IPS-18c (cell line): Measurements from ENCODE around the gene TMEM255B.

Experiments used
- H3K4me3 ChIP-seq: 2 replicates; pipeline ENCODE4 v1.7.0; 2013; ENCODE audit warnings: low read depth, mild to moderate bottlenecking, low read length, moderate library complexity; ENCODE audit not compliant: insufficient read depth
- H3K9me3 ChIP-seq: one replicate; pipeline ENCODE4 v1.6.1; 2013; ENCODE audit warnings: mild to moderate bottlenecking, low read length, moderate library complexity; ENCODE audit not compliant: control insufficient read depth, insufficient read depth

Gene TMEM255B

GRCh38 chr13:113774177-113775107 is 15.4 kb downstream of the TMEM255B start:
- H3K4me3 ChIP-seq = no peak overlapping the region
- H3K9me3 ChIP-seq = no peaks in the 10 kb centered on the region

GRCh38 chr13:113775451-113776145 is 16.6 kb downstream of the TMEM255B start:
- H3K9me3 ChIP-seq = no peaks in the 10 kb centered on the region
- H3K4me3 ChIP-seq = no peak overlapping the region

GRCh38 chr13:113776231-113777125 is 17.5 kb downstream of the TMEM255B start:
- H3K4me3 ChIP-seq = no peak overlapping the region

GRCh38 chr13:113777311-113778260 is 18.6 kb downstream of the TMEM255B start:
- Histone ChIP-seq H3K4me3 (no peak overlapping the region), H3K9me3 (no peaks in the 10 kb centered on the region)

More at GRCh38 chr13:113776231-113777125, 17.5 kb downstream of the TMEM255B start:
- no peaks in the 10 kb centered on the region for H3K9me3 ChIP-seq

DNA sequence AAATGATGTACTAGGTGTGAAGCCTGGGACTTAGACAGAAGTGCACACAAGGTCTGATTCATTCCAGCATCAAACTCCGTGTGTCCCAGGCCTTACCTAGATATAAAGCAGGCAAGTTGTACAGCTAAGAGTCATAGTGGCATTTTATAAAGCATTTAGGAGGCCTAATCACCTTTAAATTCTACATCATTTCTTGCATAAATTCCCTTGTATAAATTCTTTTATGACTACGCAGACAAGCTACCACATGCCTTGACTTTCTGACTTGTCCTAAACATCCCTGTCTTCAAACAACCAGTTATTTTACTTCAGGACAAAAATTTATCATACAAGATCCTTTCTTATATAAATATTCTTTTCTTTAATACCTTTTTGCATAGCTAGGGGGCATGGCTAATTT is 22.5 kb downstream of the TMEM255B start:
- H3K4me3 ChIP-seq = no peak overlapping the region

DNA sequence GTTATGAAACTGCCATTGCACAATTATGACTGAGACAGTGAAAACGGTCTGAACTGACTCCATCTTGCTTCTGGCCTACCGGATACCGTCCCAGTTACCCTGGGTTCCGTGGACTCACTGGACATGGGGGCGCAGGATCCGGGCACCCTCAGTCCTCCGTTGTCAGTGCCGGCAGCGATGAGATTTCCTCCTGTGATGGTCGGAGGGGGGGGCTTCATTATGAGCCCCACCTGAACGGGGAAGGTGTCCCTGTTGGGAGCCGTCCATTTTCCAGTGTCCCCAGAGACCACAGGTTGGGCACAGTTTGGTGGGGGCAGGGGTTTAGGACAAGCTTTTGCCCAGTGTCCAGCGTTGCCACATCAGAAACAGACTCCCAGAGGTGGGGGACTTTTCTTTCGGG is 23.4 kb downstream of the TMEM255B start:
- Histone ChIP-seq H3K9me3 (no peaks in the 10 kb centered on the region), H3K4me3 (no peak overlapping the region)

More for the DNA sequence above, 22.5 kb downstream of the TMEM255B start:
- H3K9me3 ChIP-seq = no peaks in the 10 kb centered on the region

- Histone ChIP-seq H3K4me3 (no peak overlapping the region), H3K9me3 (no peaks in the 10 kb centered on the region)
Measured at GRCh38 chr13:113783200-113783881, 24.3 kb downstream of the TMEM255B start.

GRCh38 chr13:113783966-113784644 is 25.1 kb downstream of the TMEM255B start:
- no peak overlapping the region for H3K4me3 ChIP-seq
- H3K9me3 ChIP-seq = no peaks in the 10 kb centered on the region

- no peak overlapping the region for H3K4me3 ChIP-seq
- no peaks in the 10 kb centered on the region for H3K9me3 ChIP-seq
Measured at GRCh38 chr13:113784645-113785024, 25.6 kb downstream of the TMEM255B start.

- Histone ChIP-seq H3K4me3 (no peak overlapping the region), H3K9me3 (no peaks in the 10 kb centered on the region)
Measured at GRCh38 chr13:113785051-113786010, 26.3 kb downstream of the TMEM255B start.

- H3K4me3 ChIP-seq = no peak overlapping the region
- H3K9me3 ChIP-seq = no peaks in the 10 kb centered on the region
Measured at GRCh38 chr13:113786262-113786841, 27.3 kb downstream of the TMEM255B start.

GRCh38 chr13:113787694-113788093 is 28.7 kb downstream of the TMEM255B start:
- no peak overlapping the region for H3K4me3 ChIP-seq

DNA sequence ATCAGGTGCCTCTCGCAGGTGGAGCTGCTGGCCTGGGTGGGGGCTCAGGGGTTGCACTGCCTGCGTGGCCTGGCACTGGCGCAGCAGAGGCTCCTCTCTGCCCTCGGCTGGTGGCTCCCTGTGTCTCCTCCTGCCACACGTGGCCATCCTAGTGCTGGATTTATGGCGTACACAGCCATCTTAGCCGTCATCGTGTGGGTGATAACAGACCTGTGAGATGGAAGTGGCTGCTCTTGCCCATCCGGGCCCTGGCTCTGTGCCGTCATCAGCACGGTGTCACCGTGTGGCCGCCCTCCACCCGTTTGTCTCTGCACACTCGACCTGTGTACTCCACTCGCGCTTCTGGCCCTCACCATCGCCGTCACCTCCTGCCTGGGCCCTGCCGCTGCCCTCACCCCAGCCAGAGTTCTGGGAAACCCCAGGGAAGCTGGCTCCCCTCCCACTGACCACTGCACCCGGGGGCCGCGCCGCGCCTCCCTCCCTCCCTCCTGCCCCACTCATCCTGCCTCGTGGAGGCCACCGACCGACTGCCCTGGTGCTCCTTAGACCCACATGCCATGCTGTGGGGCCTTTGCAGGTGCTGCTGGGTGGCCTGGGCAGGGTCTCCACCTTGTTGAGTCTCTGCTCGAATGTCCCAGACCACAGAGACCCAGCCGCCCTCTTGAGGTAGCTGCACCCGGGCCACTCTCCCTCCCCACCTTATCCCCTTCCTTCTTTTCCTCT is 29.5 kb downstream of the TMEM255B start:
- H3K4me3 ChIP-seq = no peak overlapping the region

More at GRCh38 chr13:113787694-113788093, 28.7 kb downstream of the TMEM255B start:
- H3K9me3 ChIP-seq = no peaks in the 10 kb centered on the region

More for the DNA sequence above, 29.5 kb downstream of the TMEM255B start:
- no peaks in the 10 kb centered on the region for H3K9me3 ChIP-seq
